DMS 273 treated with DMSO at 0.1 percent for 48 hours (cell line): ENCODE results near the gene IP6K2.

ENCODE experiments used
- DNase-seq: peaks from one replicate; lab custom pipeline; 2025; lab: John Stamatoyannopoulos, UW

IP6K2 gene

DNA sequence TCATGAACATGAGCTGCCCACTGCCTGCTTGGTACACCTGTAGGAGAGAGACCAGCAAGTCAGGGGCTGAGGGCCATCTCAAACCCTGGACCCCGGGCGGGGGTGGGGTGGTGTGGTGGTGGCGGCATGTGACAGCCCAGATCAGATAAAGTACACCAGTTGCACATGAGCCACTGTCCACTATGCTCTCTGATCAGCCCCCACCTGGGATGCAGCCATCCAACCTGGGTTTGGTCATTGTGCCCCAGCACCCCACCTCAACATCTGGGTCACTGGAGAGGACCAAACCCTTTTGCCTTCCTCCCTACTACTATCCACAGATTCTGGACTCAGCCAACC is 28.3 kb downstream of the IP6K2 start:
- DNase-seq = no peak

DNA sequence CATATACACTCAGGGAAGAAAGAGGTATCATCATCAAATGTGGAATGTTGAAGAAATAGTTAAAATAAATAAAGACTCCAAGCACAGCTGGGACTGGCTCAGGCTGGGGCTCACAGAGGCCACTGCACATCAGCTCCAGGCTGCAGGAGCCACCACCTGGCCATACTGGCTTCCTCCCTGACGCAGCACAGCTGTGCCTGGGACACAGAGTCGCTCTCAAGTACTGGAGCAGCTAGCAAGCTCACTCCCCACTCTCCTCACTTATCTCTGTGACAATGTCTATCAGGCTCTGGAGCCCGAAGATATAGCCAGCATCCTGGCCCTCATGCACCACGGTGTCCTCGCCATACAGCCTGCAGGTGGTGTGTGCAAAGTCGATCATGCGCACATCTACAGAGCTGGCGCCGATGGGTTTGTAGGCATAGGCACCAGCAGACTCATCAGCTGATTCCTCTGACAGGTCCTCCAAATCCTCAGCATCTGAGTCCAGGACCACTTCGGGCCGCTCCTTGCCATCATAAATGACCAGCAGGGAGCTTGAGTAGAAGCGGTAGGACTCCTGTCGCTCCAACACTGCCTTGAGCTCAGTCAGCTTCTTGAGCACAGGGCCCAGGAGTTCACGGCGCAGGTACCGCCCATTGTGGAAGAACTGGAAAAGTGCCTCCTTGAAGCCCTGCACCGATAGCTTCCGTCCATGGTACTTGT is 28.8 kb downstream of the IP6K2 start:
- DNase-seq = no peak

DNA sequence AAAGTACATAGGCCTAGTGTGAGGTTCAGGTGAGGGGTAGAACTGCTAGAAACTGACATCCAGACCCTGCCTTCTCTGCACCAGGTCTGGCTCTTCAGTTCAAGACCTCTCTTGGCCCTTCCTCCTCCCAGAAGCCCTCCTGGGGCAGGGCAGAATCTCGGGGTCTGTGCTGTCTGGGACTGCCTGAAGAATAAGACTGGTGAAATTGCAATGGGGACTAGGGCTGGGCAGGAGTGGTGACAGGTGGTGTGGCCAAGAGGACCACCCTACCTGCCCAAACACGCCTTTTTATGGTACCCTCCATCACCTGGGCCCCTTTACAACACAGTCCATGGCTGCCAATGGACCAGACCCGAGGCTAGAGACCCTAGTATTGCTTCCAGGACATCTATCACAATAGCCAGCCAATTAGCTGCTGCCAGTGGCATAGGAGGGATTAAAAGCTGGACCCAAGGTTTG is 29.8 kb downstream of the IP6K2 start:
- DNase-seq = no peak

DNA sequence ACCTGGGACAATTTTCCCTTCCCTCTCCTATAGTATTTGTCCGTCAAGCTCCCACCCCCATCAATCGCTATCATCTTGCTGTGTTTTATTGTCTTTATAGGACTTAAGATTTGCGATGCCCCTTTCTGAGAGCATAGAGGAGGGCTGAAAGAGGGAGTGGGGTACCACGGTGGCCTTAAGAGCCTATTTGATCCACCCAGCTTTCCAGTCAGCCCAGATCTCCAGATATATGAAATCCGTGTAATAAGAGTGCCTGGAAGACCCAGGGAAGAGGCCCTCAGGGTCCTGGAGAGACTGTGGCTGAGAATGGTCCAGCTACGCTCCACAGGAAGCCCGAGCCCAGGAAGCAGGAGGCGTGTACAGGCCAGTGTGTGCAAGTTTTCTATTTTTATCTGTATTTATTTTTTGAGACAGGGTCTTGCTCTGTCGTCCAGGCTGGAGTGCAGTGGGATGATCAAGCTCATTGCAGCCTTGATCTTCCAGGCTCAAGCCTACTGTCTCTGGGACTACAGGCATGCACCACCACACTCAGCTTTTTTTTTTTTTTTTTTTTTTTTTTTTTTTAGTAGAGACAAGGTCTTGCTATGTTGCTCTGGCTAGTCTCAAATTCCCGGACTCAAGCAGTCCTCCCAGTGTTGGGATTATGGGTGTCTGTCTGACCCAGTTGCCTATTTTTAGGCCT is 30.3 kb downstream of the IP6K2 start:
- DNase-seq = no peak

DNA sequence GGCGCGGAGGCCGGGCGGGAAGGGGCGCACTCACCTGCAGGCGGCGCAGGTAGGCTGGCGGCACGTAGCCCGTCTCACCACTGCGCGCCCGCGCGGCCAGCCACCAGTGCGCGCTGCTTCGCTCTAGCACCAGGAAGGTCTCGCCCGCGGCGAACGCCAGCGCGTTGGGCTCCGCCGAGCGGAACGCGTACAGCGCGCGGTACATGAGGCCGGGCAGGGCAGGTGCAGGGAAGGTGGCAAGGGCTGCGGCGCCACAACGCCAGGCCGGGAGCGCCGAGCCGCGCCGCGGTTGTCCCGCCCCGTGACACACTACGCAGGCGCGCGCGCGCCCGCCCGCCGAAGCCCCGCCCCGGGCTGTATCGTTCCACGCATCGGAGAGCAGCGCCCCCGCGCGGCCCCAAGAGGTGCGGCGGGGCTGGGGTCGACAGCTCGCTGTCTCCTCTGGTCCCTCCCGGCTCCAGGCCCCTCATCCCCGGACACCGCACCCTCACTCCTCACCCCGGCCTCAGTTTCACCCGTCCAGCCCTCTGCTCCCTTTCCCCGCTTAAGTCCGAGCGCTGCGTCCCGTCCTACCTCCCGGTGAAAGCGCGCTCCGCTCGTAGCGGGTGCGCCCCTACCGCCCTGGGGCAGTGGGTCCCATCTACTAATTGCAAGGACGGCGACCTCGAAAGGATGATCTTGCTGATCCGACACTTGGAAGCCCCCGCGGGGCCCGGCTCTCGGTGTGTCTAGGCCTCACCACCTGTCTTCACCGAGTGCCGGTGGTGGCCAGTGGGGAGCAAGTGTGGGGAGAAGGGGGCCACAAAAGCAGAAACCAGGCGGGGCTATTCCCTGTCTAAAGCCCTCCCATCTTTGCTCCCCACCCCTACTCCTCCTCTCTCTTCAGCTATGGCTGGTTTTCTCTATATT is 31.2 kb downstream of the IP6K2 start, which contains the start of gene NCKIPSD:
Gene NCKIPSD, minus strand, starts transcription at position 313 of the 909 bp plus-strand sequence. Its CDS starts 108 bp downstream, at position 205.
- peak; percentile 28 for DNase-seq

DNA sequence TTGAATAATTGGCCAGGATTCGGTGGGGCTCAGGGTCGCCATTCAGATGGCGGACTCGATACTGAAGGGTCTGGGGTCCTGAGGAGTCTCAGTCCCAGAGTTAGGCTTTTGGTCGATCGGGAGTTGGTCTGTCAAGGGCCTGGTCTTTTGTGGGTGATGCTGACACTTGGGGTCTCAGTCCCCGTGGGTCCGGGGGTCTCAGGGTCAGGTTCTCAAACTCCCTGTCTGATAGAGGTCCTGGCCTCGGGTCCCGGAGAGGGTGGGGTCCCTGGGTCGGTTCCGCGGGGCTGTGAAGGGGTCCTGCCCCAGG is 31.8 kb downstream of the IP6K2 start:
- DNase-seq = no peak

DNA sequence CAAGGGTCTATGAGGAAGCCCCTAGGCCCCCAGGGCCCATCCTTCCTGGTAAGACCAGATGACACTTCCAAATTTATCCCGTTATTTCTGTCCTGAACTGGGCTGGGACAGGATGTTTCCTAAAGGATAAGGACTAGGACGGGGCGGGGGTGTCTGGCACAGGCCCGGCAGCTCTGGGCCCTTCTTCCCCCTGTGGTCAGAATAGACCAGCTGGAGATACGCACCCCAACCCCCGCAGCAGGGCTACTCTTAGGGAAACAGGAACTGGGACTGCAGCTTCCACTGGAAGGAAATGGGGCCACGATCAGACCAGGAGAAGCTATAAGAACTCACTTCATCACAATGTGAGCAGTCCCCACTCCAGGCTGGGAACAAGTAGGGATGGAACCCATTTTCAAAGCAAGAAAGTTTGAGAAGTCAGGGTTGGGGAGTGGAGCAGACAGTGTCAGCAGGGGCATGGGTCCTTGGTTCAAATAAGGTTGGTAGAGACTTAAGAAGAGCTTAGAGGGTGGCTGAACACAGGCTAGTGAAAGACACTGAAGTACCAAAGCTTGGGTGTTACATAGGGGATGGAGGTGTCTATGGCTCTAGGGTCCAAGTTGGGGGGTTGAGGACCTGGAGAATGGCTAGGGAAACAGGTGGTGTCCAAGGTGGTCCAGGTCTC is 32.4 kb downstream of the IP6K2 start:
- DNase-seq = no peak

DNA sequence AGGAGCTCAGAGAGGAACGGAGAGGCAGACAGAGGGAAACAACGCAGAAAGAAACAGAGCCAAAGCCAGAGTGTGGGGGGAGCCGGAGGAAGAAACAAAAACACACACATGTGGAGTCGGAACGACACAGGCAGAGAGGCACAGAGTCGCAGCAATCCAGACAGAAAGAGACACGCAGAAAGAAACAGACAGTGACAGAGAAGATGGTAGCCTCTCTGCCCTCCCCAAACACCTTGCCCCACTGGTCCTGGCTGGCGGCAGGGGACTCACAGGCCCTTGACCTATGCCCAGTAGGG is 33.0 kb downstream of the IP6K2 start:
- DNase-seq = no peak

DNA sequence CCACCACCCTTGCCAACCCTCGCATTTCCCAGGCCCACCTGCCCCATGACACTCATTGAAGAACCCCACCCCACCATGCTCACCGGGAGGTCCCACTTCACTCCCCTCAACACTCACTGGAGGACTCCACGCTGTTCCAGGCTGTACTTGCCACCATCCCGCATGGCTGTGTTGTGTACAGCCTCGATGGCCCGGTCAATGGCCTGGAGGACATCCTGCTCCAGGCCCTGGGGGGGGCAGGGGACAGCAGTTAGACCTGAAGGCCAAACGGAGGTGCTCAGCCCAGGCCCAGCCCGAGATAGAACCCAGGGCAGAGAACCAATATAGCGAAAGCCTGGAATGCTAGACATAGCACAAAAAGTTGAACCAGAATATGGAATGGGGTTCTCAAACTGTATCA is 34.2 kb downstream of the IP6K2 start:
- no peak for DNase-seq

DNA sequence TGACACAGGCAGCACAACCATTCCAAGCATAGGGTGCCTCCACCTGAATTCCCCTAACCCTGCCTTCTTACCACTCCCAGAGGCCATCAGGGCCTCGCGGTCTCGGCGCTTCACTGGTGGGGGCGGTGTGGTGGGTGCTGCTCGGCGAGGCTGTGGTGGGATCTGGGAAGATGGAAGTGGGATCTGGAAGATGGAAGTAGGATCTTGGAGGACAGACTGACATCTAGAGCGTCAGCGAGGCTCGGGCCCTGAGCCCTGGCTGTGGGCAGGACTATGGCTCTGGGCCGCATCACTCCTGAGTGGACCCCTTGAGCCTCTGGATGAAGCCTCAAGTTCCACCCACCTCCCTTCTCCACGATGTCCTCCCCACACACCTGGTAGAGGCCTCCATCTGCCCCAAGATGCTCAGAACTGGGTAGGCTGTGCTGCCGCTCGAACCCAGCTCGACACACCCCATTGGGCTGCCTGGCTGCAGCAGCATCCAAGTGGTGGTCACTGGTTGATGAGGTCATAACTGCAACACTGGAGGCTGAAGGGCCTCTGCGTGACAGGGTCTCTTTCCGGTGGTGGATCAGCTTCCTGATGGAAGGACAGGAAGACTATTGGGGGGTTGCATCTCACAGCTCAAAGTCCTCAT is 34.9 kb downstream of the IP6K2 start:
- no peak for DNase-seq

DNA sequence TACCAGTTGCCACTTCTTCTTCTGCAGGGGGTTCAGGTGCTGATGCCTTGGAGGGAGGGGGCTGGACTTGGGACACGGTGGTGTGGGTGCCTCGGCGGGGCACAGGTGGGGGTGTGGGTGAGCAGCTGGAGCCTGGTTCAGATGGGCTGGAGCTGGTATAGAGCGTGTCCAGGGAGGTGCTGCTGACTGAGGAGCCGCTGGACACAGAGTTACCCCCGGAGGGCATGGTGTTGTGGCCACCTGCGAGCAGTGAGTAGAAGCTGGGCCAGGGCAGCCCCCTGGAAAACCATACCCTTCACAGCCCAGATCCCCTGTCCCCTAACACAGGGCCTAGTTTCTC is 35.5 kb downstream of the IP6K2 start:
- DNase-seq = no peak

DNA sequence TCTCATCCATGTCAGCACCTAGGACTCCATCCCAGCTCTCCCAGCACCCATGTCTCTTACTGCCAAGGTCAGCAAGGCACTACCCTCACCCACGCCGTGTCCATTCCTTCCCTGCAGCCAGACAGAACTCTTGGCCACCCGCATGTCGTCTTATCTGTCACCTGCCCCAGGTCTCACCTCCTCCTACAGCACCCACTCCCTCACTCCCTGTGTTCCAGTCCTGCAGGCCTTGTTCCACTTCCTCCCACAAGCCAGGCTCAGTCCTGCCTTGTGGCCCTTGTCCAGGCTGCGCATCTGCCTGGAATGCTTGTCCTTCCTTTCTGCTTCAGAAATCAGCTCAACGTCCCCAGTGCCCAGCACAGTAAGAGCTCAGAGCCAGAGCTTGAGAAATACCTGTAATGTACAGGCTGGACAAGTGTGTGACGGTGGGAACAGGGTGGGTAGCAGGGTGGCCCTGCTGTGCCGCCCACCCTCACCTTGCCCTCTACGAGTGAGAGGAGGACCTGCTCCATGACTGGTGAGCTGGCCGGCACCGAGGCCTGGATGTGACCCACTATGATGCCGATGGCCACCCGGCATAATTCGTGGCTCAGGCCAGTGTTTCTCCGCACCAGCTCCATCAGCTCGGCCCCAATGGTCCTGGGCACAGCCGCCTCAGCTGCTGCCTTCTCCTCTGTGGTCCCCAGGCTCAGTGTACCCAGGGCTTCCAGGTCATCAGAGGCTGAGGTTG is 36.0 kb downstream of the IP6K2 start:
- no peak for DNase-seq

DNA sequence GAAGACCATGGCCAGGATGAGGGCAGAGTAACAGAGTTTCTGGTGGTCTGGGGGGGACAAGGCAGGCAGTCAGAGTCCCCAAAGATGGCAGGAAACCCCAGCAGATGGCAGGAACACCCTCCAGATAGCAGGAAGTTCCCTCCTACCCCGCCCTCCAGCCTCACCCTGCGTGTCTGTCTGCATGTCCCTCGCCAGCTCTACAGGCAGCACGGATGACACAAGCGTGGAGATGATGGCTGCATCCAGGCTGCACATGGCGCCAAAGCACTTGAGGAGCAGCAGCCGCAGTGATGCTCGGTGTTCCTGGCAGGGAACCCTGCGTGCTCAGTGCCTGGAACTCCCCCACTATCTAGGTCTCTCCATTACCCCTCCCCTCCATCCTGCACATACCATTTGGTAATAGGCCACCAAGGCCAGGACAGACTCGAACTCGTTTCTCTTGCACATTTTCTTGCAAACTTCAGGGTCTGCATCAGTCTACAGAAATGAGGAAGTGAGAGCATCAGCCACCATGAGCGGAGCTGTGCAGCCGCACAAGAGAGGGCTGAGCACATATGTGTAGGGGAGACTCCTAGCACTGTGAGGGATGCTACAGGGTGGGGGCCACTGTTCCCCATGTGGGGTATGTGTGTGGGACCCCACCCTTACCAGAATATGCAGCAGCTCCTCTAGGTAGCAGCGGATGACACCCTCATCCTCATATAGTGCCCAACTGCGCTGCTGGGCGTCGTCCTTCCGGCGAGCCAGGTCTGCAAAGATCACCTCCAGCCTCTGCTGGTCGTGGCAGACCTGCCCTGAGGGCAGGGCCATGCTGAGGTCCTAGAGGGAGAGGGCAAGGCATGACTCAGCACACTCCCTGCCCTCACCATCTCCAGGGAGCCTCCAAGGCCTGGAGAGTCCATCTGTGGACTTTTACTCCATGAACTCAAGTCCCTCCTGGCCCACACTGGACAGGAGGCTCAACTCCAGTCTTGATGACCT is 37.3 kb downstream of the IP6K2 start:
- no peak for DNase-seq

DNA sequence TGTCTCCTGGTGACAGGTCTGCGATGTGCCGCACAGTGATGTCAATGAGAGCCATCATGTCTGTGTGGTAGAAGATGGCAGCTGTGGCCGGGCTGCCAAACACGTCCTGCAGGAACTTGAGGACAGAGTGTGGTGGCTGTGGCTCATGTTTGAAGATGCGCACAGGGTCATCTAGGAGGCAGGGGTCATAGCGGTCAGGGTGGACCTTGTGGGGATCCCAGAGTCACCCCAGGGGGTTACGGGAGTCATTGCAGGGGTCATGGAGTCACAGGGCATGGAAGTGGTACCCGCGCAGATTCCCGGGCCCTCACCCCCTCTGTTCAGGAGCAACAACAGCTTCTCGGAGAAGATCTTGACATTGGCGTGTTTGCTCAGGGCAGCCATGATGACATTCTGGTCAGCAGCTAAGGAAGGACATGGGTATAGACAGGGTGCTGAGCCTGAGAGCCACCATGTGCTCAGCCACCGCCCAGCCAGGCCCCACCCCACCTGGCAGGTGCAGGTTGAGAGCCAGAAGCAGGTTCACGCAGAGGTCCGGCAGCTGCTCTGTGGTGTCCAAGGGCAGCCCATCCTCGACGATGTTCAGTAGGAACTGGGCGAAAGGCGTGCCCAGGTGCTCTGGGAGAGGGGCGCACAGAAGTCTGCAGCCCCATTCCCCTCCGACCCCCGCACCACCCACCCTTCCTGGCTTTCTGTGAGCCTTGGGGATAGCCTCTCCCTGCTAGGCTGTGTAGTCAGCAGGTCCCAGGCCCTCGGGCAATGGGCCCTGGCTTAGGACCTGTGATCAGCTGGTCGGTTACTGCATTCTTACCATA is 38.2 kb downstream of the IP6K2 start:
- no peak for DNase-seq

DNA sequence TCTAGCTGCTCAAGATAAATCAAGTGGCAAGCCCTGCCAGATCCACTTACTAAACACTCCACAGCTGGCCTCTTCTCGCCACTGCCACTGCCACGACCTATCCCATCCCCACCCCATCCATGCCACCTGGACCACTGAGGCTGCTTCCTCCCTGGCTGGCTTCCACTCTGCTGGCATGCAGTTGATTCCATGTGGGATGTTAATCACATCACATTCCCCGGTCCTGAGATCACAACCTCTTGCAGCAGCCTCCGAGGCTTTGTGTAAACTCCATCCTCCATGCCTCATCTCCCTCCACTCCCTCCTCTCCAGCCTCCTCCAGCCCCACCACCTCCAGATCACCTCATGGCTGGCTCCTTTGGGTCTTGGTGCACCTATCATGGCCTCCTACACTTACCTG is 39.0 kb downstream of the IP6K2 start:
- no peak for DNase-seq

DNA sequence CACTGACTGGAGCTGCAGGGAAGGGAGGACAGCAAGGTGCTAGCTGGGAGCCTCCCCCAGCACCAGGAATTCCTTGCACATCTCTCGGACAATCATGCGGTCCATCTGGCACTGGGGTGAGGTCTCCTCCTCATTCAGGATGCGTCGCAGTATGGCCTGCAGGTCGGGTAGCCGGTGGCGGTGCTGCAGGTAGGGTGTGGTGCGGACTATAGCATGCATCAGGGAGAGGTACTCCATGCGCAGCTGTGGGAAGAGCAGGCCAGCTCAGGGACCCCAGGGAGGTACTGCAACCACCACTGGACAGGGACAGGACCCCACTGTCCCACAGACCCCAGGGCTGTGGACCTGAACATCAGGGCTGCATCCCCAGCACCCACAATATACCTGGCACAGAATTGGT is 42.5 kb downstream of the IP6K2 start:
- no peak for DNase-seq

DNA sequence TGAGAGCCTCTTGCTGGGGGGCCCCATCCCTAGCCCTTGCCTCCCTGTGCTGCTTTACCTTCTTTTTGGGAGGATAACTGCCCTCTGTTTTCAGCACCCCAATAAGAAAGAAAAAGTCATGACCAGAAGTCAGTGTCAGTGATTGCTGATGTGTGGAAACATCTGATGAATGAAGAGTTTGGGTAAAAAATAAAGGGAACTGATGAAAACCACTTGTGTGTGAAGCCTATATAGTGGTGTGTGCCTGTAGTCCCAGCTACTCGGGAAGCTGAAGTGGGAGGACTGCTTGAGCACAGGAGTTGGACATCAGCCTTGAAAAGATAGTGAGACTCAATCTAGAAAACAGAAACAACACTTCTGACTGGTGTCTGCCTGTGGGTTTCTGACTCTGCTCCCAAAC is 44.5 kb downstream of the IP6K2 start:
- no peak for DNase-seq

DNA sequence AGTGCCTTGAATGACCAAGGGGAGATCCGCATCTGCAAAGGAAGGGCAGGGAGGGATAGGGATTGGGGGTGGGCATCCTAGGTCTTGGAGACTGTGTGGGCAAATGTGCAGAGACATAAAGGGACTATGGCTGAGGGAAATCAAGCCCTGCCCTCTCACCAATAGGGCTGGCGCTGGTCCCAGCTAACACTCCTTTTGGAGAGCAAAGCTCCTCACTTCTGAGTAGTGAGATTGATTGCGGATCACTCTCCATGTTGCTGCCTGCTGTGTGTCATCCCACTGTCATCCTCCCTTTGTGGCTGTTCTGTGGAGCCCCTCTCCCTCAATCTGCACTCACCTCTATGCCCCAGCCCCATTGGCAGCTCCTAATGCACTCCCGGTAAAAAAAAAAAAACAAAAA is 52.1 kb downstream of the IP6K2 start:
- no peak for DNase-seq

DNA sequence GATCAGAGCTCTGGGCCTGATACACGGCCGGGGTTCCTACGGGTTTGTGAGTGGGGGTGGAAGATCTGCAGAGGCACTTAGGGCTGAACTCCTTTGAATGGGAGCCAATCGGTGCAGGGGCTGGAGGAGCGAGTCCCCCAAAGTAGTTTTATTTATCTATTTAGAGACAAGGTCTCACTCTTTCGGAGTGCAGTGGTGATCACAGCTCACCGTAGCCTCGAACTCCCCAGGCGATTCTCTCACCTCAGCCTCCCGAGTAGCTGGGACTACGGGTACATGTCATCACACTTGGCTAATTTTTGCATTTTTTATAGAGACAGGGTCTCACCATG is 52.7 kb downstream of the IP6K2 start:
- DNase-seq = no peak
